Suprapubic skin (tissue), 4 donors: ENCODE data around the gene TMEM125.

Experiments
- CTCF ChIP-seq, 2 donors: fragments of 200-600 bp in 1 of 2; fragments of 450-650 bp in 1 of 2; sonication (generic) in 1 of 2; IDR thresholded peaks; one replicate each; pipeline ENCODE4 v1.5.1; 2016 to 2019; ENCODE audit warnings: antibody characterized with exemption in 2 of 2, mild to moderate bottlenecking in 1 of 2, moderate library complexity in 1 of 2
- POLR2A ChIP-seq, 2 donors: fragments of 450-650 bp; IDR thresholded peaks; one replicate each; pipeline ENCODE4 v1.6.1; 2017; ENCODE audit warnings: antibody characterized with exemption in 2 of 2, mild to moderate bottlenecking in 2 of 2, moderate library complexity in 2 of 2
- POLR2AphosphoS5 ChIP-seq, 3 donors: sonication (generic); formaldehyde crosslinking; IDR thresholded peaks; one replicate each; pipeline ENCODE4 v1.6.1; 2017; ENCODE audit warnings: antibody characterized with exemption in 3 of 3

GRCh38 chr1:43313771-43314170 lies 44.0 kb downstream of the TMEM125 start:
- TF ChIP-seq POLR2A (IDR thresholded peaks at IDR 0.05) (no peak), CTCF (IDR thresholded peaks at IDR 0.05) (no peak), POLR2AphosphoS5 (IDR thresholded peaks at IDR 0.05) (no peak)
